Chondrocyte (in vitro differentiated cells): ENCODE measurements around the gene GALNT17. TPM values are rescaled to one million over a fixed set of nuclear protein-coding genes. Genes with fewer than 3 reads are reported as not detected.

Experiments used
- DNase-seq: peaks from one replicate; pipeline ENCODE4 v3.0.0; 2021; ENCODE audit warnings: mixed read lengths, low spot score
- H3K27ac Mint-ChIP-seq: one replicate; pipeline ENCODE4 v1.8.0; 2021; ENCODE audit warnings: mild to moderate bottlenecking, moderate library complexity, mixed read lengths; ENCODE audit not compliant: unreplicated experiment
- H3K27me3 Mint-ChIP-seq: 2 replicates; pipeline ENCODE4 v1.8.0; 2021; ENCODE audit warnings: low read depth, mixed read lengths
- H3K36me3 Mint-ChIP-seq: 2 replicates; pipeline ENCODE4 v1.8.0; 2021; ENCODE audit warnings: low read depth, mixed read lengths
- H3K4me1 Mint-ChIP-seq: 2 replicates; pipeline ENCODE4 v1.8.0; 2021; ENCODE audit warnings: low read depth, mild to moderate bottlenecking, mixed read lengths
- H3K4me3 Mint-ChIP-seq: one replicate; pipeline ENCODE4 v1.8.0; 2021; ENCODE audit warnings: mild to moderate bottlenecking, moderate library complexity, mixed read lengths; ENCODE audit not compliant: unreplicated experiment
- H3K9me3 Mint-ChIP-seq: 2 replicates; pipeline ENCODE4 v1.8.0; 2021; ENCODE audit warnings: low read depth, mixed read lengths
- total RNA-seq: library from RNA; stranded (reverse); gene quantifications from 3 replicates; pipeline ENCODE4 v1.2.1, GENCODE V29; 2021
- TF ChIP-seq, protein P1 (sequence below): fragments of 200-600 bp; sonication (generic); IDR thresholded peaks from 2 replicates; pipeline ENCODE4 v1.5.0; 2021; ENCODE audit warnings: antibody characterized with exemption, mild to moderate bottlenecking, moderate library complexity

Gene GALNT17
- total RNA-seq, 1 donor from 2014 or later = 24.4 TPM

DNA sequence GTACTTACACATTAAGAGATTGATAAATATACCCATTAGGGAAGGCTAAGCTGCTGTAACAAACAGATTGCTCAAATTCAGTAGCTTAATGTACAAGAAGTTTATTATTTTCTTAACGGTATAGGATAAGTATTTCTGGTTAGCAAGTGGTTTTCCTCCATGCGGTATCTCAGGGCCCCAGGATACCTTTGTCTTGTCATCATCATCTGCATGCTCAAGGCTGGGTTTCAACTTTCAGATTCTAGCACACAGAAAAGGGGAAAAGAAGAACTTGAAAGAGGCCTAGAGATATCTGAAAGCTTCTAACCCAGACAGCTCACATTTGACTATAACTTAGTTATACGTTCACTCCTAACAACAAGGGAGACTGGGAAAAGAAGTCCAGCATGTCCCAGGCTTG is 11.8 kb upstream of the GALNT17 start:
- Mint-ChIP-seq H3K36me3 (no peaks in the 10 kb centered on the region), H3K4me3 (no peak overlapping the region), H3K27me3 (peaks cover 2% of the 10 kb centered on the region), H3K9me3 (peaks cover 7% of the 10 kb centered on the region), H3K4me1 (no peaks in the 10 kb centered on the region), H3K27ac (no peak overlapping the region)
- TF ChIP-seq, protein P1, sequence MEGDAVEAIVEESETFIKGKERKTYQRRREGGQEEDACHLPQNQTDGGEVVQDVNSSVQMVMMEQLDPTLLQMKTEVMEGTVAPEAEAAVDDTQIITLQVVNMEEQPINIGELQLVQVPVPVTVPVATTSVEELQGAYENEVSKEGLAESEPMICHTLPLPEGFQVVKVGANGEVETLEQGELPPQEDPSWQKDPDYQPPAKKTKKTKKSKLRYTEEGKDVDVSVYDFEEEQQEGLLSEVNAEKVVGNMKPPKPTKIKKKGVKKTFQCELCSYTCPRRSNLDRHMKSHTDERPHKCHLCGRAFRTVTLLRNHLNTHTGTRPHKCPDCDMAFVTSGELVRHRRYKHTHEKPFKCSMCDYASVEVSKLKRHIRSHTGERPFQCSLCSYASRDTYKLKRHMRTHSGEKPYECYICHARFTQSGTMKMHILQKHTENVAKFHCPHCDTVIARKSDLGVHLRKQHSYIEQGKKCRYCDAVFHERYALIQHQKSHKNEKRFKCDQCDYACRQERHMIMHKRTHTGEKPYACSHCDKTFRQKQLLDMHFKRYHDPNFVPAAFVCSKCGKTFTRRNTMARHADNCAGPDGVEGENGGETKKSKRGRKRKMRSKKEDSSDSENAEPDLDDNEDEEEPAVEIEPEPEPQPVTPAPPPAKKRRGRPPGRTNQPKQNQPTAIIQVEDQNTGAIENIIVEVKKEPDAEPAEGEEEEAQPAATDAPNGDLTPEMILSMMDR = no peak
- no peak for DNase-seq

GRCh38 chr7:71129126-71129525 is 2.8 kb upstream of the GALNT17 start:
- TF ChIP-seq, protein P1 = no peak

GRCh38 chr7:71130031-71130679 is 1.8 kb upstream of the GALNT17 start:
- no peak for DNase-seq
- Mint-ChIP-seq H3K4me1 (peaks cover 28% of the 10 kb centered on the region), H3K27me3 (peaks cover 9% of the 10 kb centered on the region), H3K4me3 (no peak overlapping the region), H3K9me3 (no peaks in the 10 kb centered on the region), H3K36me3 (peaks cover 2% of the 10 kb centered on the region), H3K27ac (no peak overlapping the region)
- TF ChIP-seq, protein P1 = no peak

More at GRCh38 chr7:71129126-71129525, 2.8 kb upstream of the GALNT17 start:
- Mint-ChIP-seq H3K27ac (no peak overlapping the region), H3K36me3 (peaks cover 2% of the 10 kb centered on the region), H3K9me3 (no peaks in the 10 kb centered on the region), H3K27me3 (peaks cover 9% of the 10 kb centered on the region), H3K4me1 (peaks cover 25% of the 10 kb centered on the region), H3K4me3 (no peak overlapping the region)
- DNase-seq = no peak

- Mint-ChIP-seq H3K27me3 (peaks cover 9% of the 10 kb centered on the region), H3K4me1 (peaks cover 28% of the 10 kb centered on the region), H3K36me3 (peaks cover 2% of the 10 kb centered on the region), H3K9me3 (no peaks in the 10 kb centered on the region), H3K27ac (no peak overlapping the region), H3K4me3 (peak overlapping the region; percentile 83)
- no peak for DNase-seq
- TF ChIP-seq, protein P1 = peak; percentile 69
These were observed 453 bp upstream of the GALNT17 start for GRCh38 chr7:71131256-71132126.

GRCh38 chr7:71132377-71133231 is 660 bp downstream of the GALNT17 start:
- Mint-ChIP-seq H3K4me1 (peaks cover 28% of the 10 kb centered on the region), H3K4me3 (peak overlapping the region; percentile 82), H3K27me3 (peaks cover 9% of the 10 kb centered on the region), H3K36me3 (peaks cover 2% of the 10 kb centered on the region), H3K27ac (peak overlapping the region; percentile 36), H3K9me3 (no peaks in the 10 kb centered on the region)
- DNase-seq = no peak
- TF ChIP-seq, protein P1 = no peak
